Neutrophil (primary cell): ENCODE results near the gene MAPKAPK5.

Experiments
- H3K27ac ChIP-seq: fragments of 200-600 bp; sonication (generic); 2 replicates; pipeline ENCODE4 v1.5.1; 2016; ENCODE audit warnings: mild to moderate bottlenecking, moderate library complexity
- H3K27me3 ChIP-seq: fragments of 200-600 bp; sonication (generic); 2 replicates; pipeline ENCODE4 v1.6.0; 2016; ENCODE audit warnings: mild to moderate bottlenecking
- H3K36me3 ChIP-seq: fragments of 200-600 bp; sonication (generic); 2 replicates; pipeline ENCODE4 v1.5.1; 2017
- H3K4me1 ChIP-seq, 2 experiments: fragments of 200-600 bp in 1 of 2; sonication (generic) in 1 of 2; 1 replicate in 1 of 2; 2 replicates in 1 of 2; pipeline versions ENCODE4 v1.5.1 to v1.6.1; 2013 to 2016; ENCODE audit warnings: low read depth in 1 of 2, low read length in 1 of 2, mild to moderate bottlenecking in 1 of 2, moderate library complexity in 1 of 2; ENCODE audit not compliant: control insufficient read depth in 1 of 2, insufficient read depth in 1 of 2
- H3K4me3 ChIP-seq, 2 experiments: fragments of 200-600 bp in 1 of 2; sonication (generic) in 1 of 2; 1 replicate in 1 of 2; 2 replicates in 1 of 2; pipeline ENCODE4 v1.5.1; 2013 to 2016; ENCODE audit warnings: low read depth in 1 of 2, low read length in 1 of 2, mild to moderate bottlenecking in 1 of 2, moderate library complexity in 1 of 2
- H3K9me3 ChIP-seq: fragments of 200-600 bp; sonication (generic); 2 replicates; pipeline ENCODE4 v1.5.1; 2016
- TF ChIP-seq, protein P1 (sequence below): fragments of 200-600 bp; sonication (generic); IDR thresholded peaks from 2 replicates; pipeline ENCODE4 v1.5.1; 2016; ENCODE audit warnings: antibody characterized with exemption

The MAPKAPK5 gene

DNA sequence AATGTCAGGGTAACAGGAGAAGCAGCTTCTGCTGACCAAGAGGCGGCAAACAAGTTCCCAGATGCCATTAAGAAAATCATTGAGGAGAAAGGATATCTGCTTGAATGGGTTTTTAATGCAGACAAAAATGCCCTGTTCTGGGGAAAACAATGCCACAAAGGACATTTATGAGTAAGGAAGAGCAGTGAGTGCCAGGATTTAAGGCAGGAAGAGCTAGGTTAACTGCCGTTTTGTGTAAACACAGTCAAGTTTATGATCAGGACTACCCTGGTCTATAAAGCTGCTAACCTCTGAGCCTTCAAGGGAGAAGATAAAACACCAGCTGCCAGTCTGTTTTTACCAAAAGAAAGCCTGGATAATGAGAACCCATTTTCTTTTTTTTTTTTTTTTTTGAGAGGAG, 8.5 kb downstream of the MAPKAPK5 start:
- H3K9me3 ChIP-seq = no peaks in the 10 kb centered on the region
- TF ChIP-seq, protein P1, sequence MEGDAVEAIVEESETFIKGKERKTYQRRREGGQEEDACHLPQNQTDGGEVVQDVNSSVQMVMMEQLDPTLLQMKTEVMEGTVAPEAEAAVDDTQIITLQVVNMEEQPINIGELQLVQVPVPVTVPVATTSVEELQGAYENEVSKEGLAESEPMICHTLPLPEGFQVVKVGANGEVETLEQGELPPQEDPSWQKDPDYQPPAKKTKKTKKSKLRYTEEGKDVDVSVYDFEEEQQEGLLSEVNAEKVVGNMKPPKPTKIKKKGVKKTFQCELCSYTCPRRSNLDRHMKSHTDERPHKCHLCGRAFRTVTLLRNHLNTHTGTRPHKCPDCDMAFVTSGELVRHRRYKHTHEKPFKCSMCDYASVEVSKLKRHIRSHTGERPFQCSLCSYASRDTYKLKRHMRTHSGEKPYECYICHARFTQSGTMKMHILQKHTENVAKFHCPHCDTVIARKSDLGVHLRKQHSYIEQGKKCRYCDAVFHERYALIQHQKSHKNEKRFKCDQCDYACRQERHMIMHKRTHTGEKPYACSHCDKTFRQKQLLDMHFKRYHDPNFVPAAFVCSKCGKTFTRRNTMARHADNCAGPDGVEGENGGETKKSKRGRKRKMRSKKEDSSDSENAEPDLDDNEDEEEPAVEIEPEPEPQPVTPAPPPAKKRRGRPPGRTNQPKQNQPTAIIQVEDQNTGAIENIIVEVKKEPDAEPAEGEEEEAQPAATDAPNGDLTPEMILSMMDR = no peak
- no peak overlapping the region for H3K27ac ChIP-seq
- no peaks in the 10 kb centered on the region for H3K27me3 ChIP-seq
- H3K4me3 ChIP-seq = no peak overlapping the region
- no peaks in the 10 kb centered on the region for H3K4me1 ChIP-seq
- H3K36me3 ChIP-seq = peaks cover 4% of the 10 kb centered on the region

DNA sequence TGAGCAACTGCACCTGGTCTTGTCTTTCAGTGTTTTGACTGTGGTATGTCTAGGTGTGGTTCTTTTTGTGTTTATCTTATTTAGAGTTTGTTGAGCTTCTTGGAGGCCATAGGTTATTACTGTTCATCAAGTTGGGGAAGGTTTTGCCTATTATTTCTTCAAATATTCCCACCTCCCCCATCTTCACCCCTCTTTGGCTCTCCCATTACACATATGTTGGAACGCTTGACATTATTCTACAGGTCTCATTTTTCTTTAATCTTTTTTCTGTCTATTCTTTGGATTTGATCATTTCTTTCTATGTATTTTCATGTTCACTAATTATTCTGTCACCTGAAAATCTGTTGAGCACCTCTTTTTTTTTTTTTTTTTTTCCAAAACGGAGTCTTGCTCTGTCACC, 16.2 kb downstream of the MAPKAPK5 start:
- H3K36me3 ChIP-seq = no peaks in the 10 kb centered on the region

DNA sequence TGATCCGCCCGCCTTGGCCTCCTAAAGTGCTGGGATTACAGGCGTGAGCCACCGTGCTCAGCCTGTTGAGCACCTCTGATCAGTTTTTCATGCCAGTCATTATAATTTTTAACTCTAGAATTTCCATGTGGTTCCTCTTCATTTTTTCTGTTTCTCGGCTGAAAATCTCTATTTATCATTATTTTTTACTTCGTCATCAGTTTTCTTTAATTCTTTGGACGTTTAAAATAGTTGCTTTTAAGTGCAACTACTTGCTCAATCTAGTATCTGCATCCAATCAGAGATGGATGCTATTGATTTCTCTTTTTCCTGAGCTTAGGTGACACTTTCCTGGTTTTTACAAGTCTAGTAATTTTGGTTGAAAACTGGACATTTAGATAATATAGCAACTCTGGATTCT, 16.8 kb downstream of the MAPKAPK5 start:
- Histone ChIP-seq H3K4me3 (no peak overlapping the region), H3K9me3 (no peaks in the 10 kb centered on the region), H3K4me1 (peaks cover 0 to 4% of the 10 kb centered on the region in 2 experiments), H3K27ac (no peak overlapping the region), H3K27me3 (no peaks in the 10 kb centered on the region), H3K36me3 (no peaks in the 10 kb centered on the region)
- TF ChIP-seq, protein P1 = no peak

More for the DNA sequence above, 16.2 kb downstream of the MAPKAPK5 start:
- TF ChIP-seq, protein P1 = no peak
- Histone ChIP-seq H3K4me3 (no peak overlapping the region), H3K9me3 (no peaks in the 10 kb centered on the region), H3K27me3 (no peaks in the 10 kb centered on the region), H3K27ac (no peak overlapping the region), H3K4me1 (peaks cover 0 to 4% of the 10 kb centered on the region in 2 experiments)

DNA sequence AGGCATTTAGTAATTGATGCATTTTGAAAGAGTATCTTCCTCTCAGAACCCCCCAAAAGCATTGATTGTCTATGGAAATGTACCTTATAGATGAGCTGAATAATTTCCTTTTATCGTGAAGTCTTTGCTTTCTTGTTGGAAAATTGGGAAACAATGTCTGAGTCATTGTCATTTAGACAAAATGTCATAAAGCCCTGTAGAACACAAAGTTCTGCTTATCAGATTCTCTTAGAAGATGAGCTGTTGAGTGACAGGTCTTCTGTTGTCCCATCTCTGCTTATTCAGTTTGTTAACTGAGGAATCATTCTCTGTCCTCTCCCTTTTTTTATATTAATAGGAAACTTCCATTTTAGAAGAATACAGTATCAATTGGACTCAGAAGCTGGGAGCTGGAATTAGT, 22.9 kb downstream of the MAPKAPK5 start:
- TF ChIP-seq, protein P1 = no peak
- no peak overlapping the region for H3K27ac ChIP-seq
- no peaks in the 10 kb centered on the region for H3K27me3 ChIP-seq
- peaks cover 34% of the 10 kb centered on the region for H3K36me3 ChIP-seq
- H3K4me3 ChIP-seq = no peak overlapping the region
- H3K4me1 ChIP-seq = peaks cover 0 to 2% of the 10 kb centered on the region in 2 experiments
- no peaks in the 10 kb centered on the region for H3K9me3 ChIP-seq

DNA sequence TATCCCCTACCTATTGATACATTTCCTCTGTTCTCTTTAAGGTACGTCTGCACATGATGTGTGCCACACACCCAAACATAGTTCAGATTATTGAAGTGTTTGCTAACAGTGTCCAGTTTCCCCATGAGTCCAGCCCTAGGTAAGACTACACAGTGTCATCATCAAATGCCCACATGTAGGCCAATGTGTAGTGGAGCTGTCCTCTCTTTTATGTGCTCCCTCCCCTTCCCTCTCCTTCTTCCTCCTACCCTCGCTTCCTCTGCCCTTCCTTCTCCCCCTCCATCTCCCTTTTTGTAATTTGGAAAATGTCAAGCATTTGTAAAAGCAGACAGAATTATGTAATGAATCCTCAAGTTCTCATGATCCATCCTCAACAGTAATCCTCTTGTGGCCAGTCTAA, 25.5 kb downstream of the MAPKAPK5 start:
- Histone ChIP-seq H3K27ac (no peak overlapping the region), H3K36me3 (peaks cover 60% of the 10 kb centered on the region), H3K4me1 (no peaks in the 10 kb centered on the region), H3K9me3 (no peaks in the 10 kb centered on the region), H3K27me3 (no peaks in the 10 kb centered on the region), H3K4me3 (no peak overlapping the region)
- TF ChIP-seq, protein P1 = no peak
